ENCODE results near the gene CILP2. TPM values are rescaled to one million over a fixed set of nuclear protein-coding genes. Genes with fewer than 3 reads are reported as not detected.

CILP2 gene
- total and polyA plus RNA-seq, 2 experiments from 2014 or later = 4.0 to 21.6 TPM

- TF ChIP-seq ZNF462 (CRISPR knock-in tag; IDR thresholded peaks at IDR 0.05) = no peak
- TF ChIP-seq JUNB (IDR thresholded peaks at IDR 0.05; ENCODE audit: unreplicated experiment) = no peak
- no peak for TF ChIP-seq ZNF114 (CRISPR knock-in tag; IDR thresholded peaks at IDR 0.05)
- TF ChIP-seq STAT1 (IDR thresholded peaks at IDR 0.05; ENCODE audit: unreplicated experiment) = no peak
- no peak for TF ChIP-seq CTCF (conservative IDR thresholded peaks at IDR 0.05; ENCODE audit: low read depth in 2 of 2)
Observed at GRCh38 chr19:19546751-19547162, 8.7 kb downstream of the CILP2 start (continued).

- H3K9me3 Mint-ChIP-seq = no peaks in the 10 kb centered on the region; the same call in 2 of the 3 replicates
- Histone ChIP-seq H3F3A (replicated peaks; ENCODE audit: low read depth) (peaks cover 7% of the 10 kb centered on the region; the same call in 1 of the 2 replicates), H3K4me3 (no peak overlapping the region), H3K27ac (ENCODE audit: low read depth) (no peak overlapping the region), H3K9me2 (ENCODE audit: insufficient read depth) (no peaks in the 10 kb centered on the region), H3K4me1 (ENCODE audit: insufficient read depth) (no peaks in the 10 kb centered on the region), H3K36me3 (ENCODE audit: insufficient read depth) (no peaks in the 10 kb centered on the region), H2AFZ (no peak overlapping the region), H3K4me2 (no peak overlapping the region), H4K20me1 (replicated peaks; ENCODE audit: insufficient read depth) (no peaks in the 10 kb centered on the region), H3K27me3 (ENCODE audit: insufficient read depth) (no peaks in the 10 kb centered on the region), H3K79me2 (replicated peaks; ENCODE audit: insufficient read depth) (no peaks in the 10 kb centered on the region)
- no peak overlapping the region for H3K4me3 Mint-ChIP-seq
- peaks cover 12% of the 10 kb centered on the region for H3K27me3 Mint-ChIP-seq (ENCODE audit: insufficient read depth, low read depth, poor library complexity)
- H3K4me1 Mint-ChIP-seq = peaks cover 6% of the 10 kb centered on the region; the same call in 1 of the 3 replicates
- ATAC-seq (no peak), DNase-seq (ENCODE audit: low spot score) (no peak)
- no peaks in the 10 kb centered on the region; the same call in 2 of the 3 replicates for H3K36me3 Mint-ChIP-seq (ENCODE audit: low read depth)
- H3K27ac Mint-ChIP-seq = no peak overlapping the region
- no peak for TF ChIP-seq CTCF (conservative IDR thresholded peaks at IDR 0.05; ENCODE audit: low read depth in 2 of 2)
- TF ChIP-seq NANOG (IDR thresholded peaks at IDR 0.05; ENCODE audit: borderline replicate concordance) = no peak
- TF ChIP-seq EZH2 (IDR thresholded peaks at IDR 0.05; ENCODE audit: low read depth, unreplicated experiment) = no peak
Observed at GRCh38 chr19:19547674-19548336, 9.7 kb downstream of the CILP2 start.

All from GM23338 (cell line).